GM23248 (cell line): ENCODE measurements around the gene MSRB3.

Experiments used
- EZH2 ChIP-seq: fragments of 200-600 bp; sonication (generic); IDR thresholded peaks from 2 replicates; pipeline ENCODE4 v1.6.1; 2018; ENCODE audit warnings: antibody characterized with exemption, mild to moderate bottlenecking; ENCODE audit not compliant: insufficient read depth, poor library complexity, severe bottlenecking
- EZH2phosphoT487 ChIP-seq: fragments of 200-600 bp; sonication (generic); IDR thresholded peaks from 2 replicates; pipeline ENCODE4 v1.6.1; 2018; ENCODE audit warnings: antibody characterized with exemption, moderate library complexity, mild to moderate bottlenecking, low read depth; ENCODE audit not compliant: insufficient read depth

GRCh38 chr12:65282840-65283239 lies 4.4 kb downstream of the MSRB3 start:
- TF ChIP-seq EZH2 (no peak), EZH2phosphoT487 (no peak)
